HepG2 (cell line): ENCODE data around the gene NPTX2. TPM values are rescaled to one million over a fixed set of nuclear protein-coding genes. Genes with fewer than 3 reads are reported as not detected.

Experiments
- ATAC-seq: fragments of 200-7000 bp; cut with Tn5 transposase; 3 replicates; pipeline ENCODE4 v1.9.1; 2020; ENCODE audit warnings: mild to moderate bottlenecking, moderate library complexity
- BruUV-seq: library from RNA; stranded (reverse); fragments of 400-500 nt; replicated peaks from 2 replicates; lab custom pipeline; 2021; lab: Mats Ljungman, UMichigan
- CTCF ChIA-PET: fragments of 300-600 bp; formaldehyde crosslinking; extraction: SDS; loops from one replicate; lab custom pipeline; 2021; ENCODE audit warnings: low total read pairs, inconsistent platforms, low intra/inter-chr PET ratio; lab: Yijun Ruan, JAX
- POLR2A ChIA-PET: fragments of 350-600 bp; sonication (Branson Sonifier 250); formaldehyde crosslinking; loops from one replicate; lab custom pipeline; 2020; ENCODE audit warnings: antibody characterized with exemption, inconsistent platforms; lab: Yijun Ruan, JAX
- DNase-seq: peaks from one replicate; pipeline ENCODE4 v3.0.0-alpha.2; 2015; ENCODE audit warnings: low spot score
- FAIRE-seq: peaks from 3 replicates; lab custom pipeline; 2011; peaks lifted over from hg19 to GRCh38; lab: Jason Lieb, UNC
- H2AFZ ChIP-seq: one replicate; pipeline ENCODE4 v1.6.1; 2011; ENCODE audit warnings: low read length, inconsistent platforms
- H3K27ac ChIP-seq: fragments of 300-600 bp; 3 replicates; pipeline ENCODE4 v1.8.0; 2011; ENCODE audit warnings: mixed run types, mild to moderate bottlenecking, mixed read lengths, low read length, inconsistent platforms; ENCODE audit not compliant: insufficient read depth; ENCODE audit errors: extremely low read length
- H3K27me3 ChIP-seq, 2 experiments: fragments of 200-600 bp in 1 of 2; 2 replicates in 1 of 2; 3 replicates in 1 of 2; pipeline versions ENCODE4 v1.6.0 to v1.8.0; 2011; ENCODE audit warnings: low read length in 2 of 2, mild to moderate bottlenecking in 2 of 2, moderate library complexity in 2 of 2, inconsistent platforms in 1 of 2; ENCODE audit not compliant: insufficient read depth in 2 of 2, control insufficient read depth in 1 of 2
- H3K36me3 ChIP-seq, 2 experiments: fragments of 200-600 bp in 1 of 2; replicated peaks in 1 of 2; 2 replicates in 1 of 2; 3 replicates in 1 of 2; pipeline versions ENCODE4 v1.5.1 to v1.8.0; 2011; ENCODE audit warnings: low read length in 2 of 2, inconsistent platforms in 1 of 2; ENCODE audit not compliant: insufficient read depth in 2 of 2, control insufficient read depth in 1 of 2
- H3K4me1 ChIP-seq: 2 replicates; pipeline ENCODE4 v1.5.1; 2012; ENCODE audit warnings: low read length, inconsistent platforms; ENCODE audit not compliant: insufficient read depth
- H3K4me2 ChIP-seq: 2 replicates; pipeline ENCODE4 v1.6.0; 2011; ENCODE audit warnings: low read depth, low read length, inconsistent platforms
- H3K4me3 ChIP-seq, 3 experiments: fragments of 200-600 bp in 1 of 3; sonication (generic), shearing (Covaris generic) in 1 of 3; replicated peaks in 1 of 3; 2 replicates each; pipeline ENCODE4 v1.5.1; 2011 to 2016; ENCODE audit warnings: low read length in 3 of 3, inconsistent platforms in 2 of 3, low read depth in 2 of 3, mild to moderate bottlenecking in 2 of 3, control low read depth in 1 of 3, mixed read lengths in 1 of 3; ENCODE audit not compliant: insufficient read depth in 1 of 3
- H3K79me2 ChIP-seq: one replicate; pipeline ENCODE4 v1.6.1; 2011; ENCODE audit warnings: low read length, inconsistent platforms; ENCODE audit not compliant: insufficient read depth
- H3K9ac ChIP-seq: 2 replicates; pipeline ENCODE4 v1.6.0; 2011; ENCODE audit warnings: mild to moderate bottlenecking, low read depth, low read length, inconsistent platforms; ENCODE audit not compliant: insufficient read depth
- H3K9me3 ChIP-seq: 2 replicates; pipeline ENCODE4 v1.5.1; 2012; ENCODE audit warnings: mild to moderate bottlenecking, low read length
- H4K20me1 ChIP-seq: 2 replicates; pipeline ENCODE4 v1.6.0; 2011; ENCODE audit warnings: inconsistent platforms, mild to moderate bottlenecking, low read length, moderate library complexity; ENCODE audit not compliant: insufficient read depth
- BORCS8-MEF2B ChIP-seq: sonication (generic); formaldehyde crosslinking; IDR thresholded peaks from 2 replicates; pipeline ENCODE4 v1.8.0; 2022; ENCODE audit warnings: mild to moderate bottlenecking, missing genetic modification reagents
- ELF3 ChIP-seq: IDR thresholded peaks from 2 replicates; pipeline ENCODE4 v1.6.1; 2016; ENCODE audit warnings: missing genetic modification reagents, missing compliant biosample characterization
- ETV5 ChIP-seq: IDR thresholded peaks from 2 replicates; pipeline ENCODE4 v1.6.1; 2018; ENCODE audit warnings: missing biosample characterization, missing genetic modification reagents, inconsistent platforms, borderline replicate concordance
- FOXM1 ChIP-seq: sonication (generic); formaldehyde crosslinking; IDR thresholded peaks from 2 replicates; pipeline ENCODE4 v1.5.0; 2020; ENCODE audit warnings: missing genetic modification reagents
- GABPA ChIP-seq, 2 experiments: IDR thresholded peaks; 2 replicates each; pipeline ENCODE4 v1.6.1; 2011 to 2016; ENCODE audit warnings: low read depth in 2 of 2, low read length in 1 of 2, missing biosample characterization in 1 of 2, missing genetic modification characterization in 1 of 2
- HNF4A ChIP-seq: sonication (generic); formaldehyde crosslinking; IDR thresholded peaks from 2 replicates; pipeline ENCODE4 v1.4.0; 2020; ENCODE audit warnings: missing genetic modification reagents
- JUNB ChIP-seq: sonication (generic); formaldehyde crosslinking; IDR thresholded peaks from 2 replicates; pipeline ENCODE4 v1.8.0; 2022; ENCODE audit warnings: missing genetic modification reagents, mild to moderate bottlenecking, borderline replicate concordance
- KLF12 ChIP-seq: sonication (generic); formaldehyde crosslinking; IDR thresholded peaks from 2 replicates; pipeline ENCODE4 v1.4.0; 2020; ENCODE audit warnings: missing genetic modification reagents, borderline replicate concordance
- NFIB ChIP-seq: sonication (generic); formaldehyde crosslinking; IDR thresholded peaks from 2 replicates; pipeline ENCODE4 v1.9.0; 2021; ENCODE audit warnings: missing genetic modification reagents, mild to moderate bottlenecking, borderline replicate concordance
- NFRKB ChIP-seq: fragments of 450-650 bp; IDR thresholded peaks from 2 replicates; pipeline ENCODE4 v1.6.1; 2017
- PRPF4 ChIP-seq: fragments of 200-400 bp; formaldehyde crosslinking; IDR thresholded peaks from 2 replicates; pipeline ENCODE4 v1.6.1; 2016; ENCODE audit warnings: low read length, low read depth; ENCODE audit not compliant: poor library complexity, severe bottlenecking
- SALL1 ChIP-seq: sonication (generic); formaldehyde crosslinking; IDR thresholded peaks from 2 replicates; pipeline ENCODE4 v1.8.0; 2022; ENCODE audit warnings: mild to moderate bottlenecking, missing genetic modification reagents
- SMARCC2 ChIP-seq: fragments of 450-650 bp; IDR thresholded peaks from 2 replicates; pipeline ENCODE4 v1.6.1; 2017; ENCODE audit warnings: antibody characterized with exemption, mild to moderate bottlenecking
- TCF12 ChIP-seq, 2 experiments: fragments of 450-650 bp in 1 of 2; sonication (generic) in 1 of 2; formaldehyde crosslinking in 1 of 2; IDR thresholded peaks; 2 replicates each; pipeline versions ENCODE4 v1.6.1 to v1.8.0; 2017 to 2022; ENCODE audit warnings: antibody characterized with exemption in 1 of 2, mild to moderate bottlenecking in 1 of 2, missing genetic modification reagents in 1 of 2, moderate library complexity in 1 of 2
- TCF7 ChIP-seq: sonication (generic); IDR thresholded peaks from 2 replicates; pipeline ENCODE4 v1.6.1; 2016; ENCODE audit warnings: antibody characterized with exemption, low read depth
- ZNF430 ChIP-seq: sonication (generic); formaldehyde crosslinking; IDR thresholded peaks from 2 replicates; pipeline ENCODE4 v1.9.0; 2021; ENCODE audit warnings: mild to moderate bottlenecking, missing genetic modification reagents
- ZNF432 ChIP-seq: sonication (generic); formaldehyde crosslinking; IDR thresholded peaks from 2 replicates; pipeline ENCODE4 v1.5.0; 2020; ENCODE audit warnings: missing genetic modification reagents, mild to moderate bottlenecking, borderline replicate concordance
- ZNF709 ChIP-seq: sonication (generic); formaldehyde crosslinking; IDR thresholded peaks from 2 replicates; pipeline ENCODE4 v1.5.0; 2020; ENCODE audit warnings: mild to moderate bottlenecking, missing genetic modification reagents
- ZNF777 ChIP-seq: sonication (generic); formaldehyde crosslinking; IDR thresholded peaks from 2 replicates; pipeline ENCODE4 v1.4.0; 2020; ENCODE audit warnings: missing genetic modification reagents
- ZSCAN31 ChIP-seq: sonication (generic); formaldehyde crosslinking; IDR thresholded peaks from 2 replicates; pipeline ENCODE4 v1.5.0; 2020; ENCODE audit warnings: low read depth, mild to moderate bottlenecking, missing genetic modification reagents
- WGBS: methylation state at CpG from one replicate; pipeline ENCODE4 v1.1.6; 2017; ENCODE audit warnings: low lambda C conversion rate; 5-methylcytosine and 5-hydroxymethylcytosine counted together
- in situ Hi-C: cut with HindIII; loops from 2 replicates; pipeline ENCODE4 v1.10.0; 2017; ENCODE audit warnings: low pct_unique_long_range_greater_than_20kb; ENCODE audit not compliant: extremely low pct_ligation_motif_present
- intact Hi-C: fragments of 100-400 bp; cut with micrococcal nuclease; formaldehyde crosslinking; loops from one replicate; pipeline ENCODE4 v1.10.0; 2022; ENCODE audit not compliant: unreplicated experiment
- polyA plus RNA-seq, 8 experiments: library from polyadenylated mRNA; depleted of rRNA in 3 of 8; stranded (reverse) in 7 of 8; unstranded in 1 of 8; fragments of >200 nt; fragmentation: Illumina TruSeq in 4 of 8; extraction: Trizol in 4 of 8; gene quantifications; 2 replicates each; pipeline versions ENCODE4 v1.2.1 to v1.2.3, GENCODE V29; 2011 to 2016; ENCODE audit warnings: low read depth in 4 of 8, missing spikeins in 1 of 8, mixed read lengths in 1 of 8; ENCODE audit not compliant: insufficient read depth in 1 of 8
- total RNA-seq, 5 experiments: library from RNA; depleted of rRNA; stranded (reverse); fragments of >200 nt; fragmentation: Illumina TruSeq; extraction: Trizol; gene quantifications; 2 replicates each; pipeline ENCODE4 v1.2.3, GENCODE V29; 2016; ENCODE audit warnings: low read depth in 1 of 5

NPTX2 gene
- total and polyA plus RNA-seq, 2 of the 13 experiments (the other 11 are each of a cell fraction or from before 2014, with no cell fraction given) = not detected

DNA sequence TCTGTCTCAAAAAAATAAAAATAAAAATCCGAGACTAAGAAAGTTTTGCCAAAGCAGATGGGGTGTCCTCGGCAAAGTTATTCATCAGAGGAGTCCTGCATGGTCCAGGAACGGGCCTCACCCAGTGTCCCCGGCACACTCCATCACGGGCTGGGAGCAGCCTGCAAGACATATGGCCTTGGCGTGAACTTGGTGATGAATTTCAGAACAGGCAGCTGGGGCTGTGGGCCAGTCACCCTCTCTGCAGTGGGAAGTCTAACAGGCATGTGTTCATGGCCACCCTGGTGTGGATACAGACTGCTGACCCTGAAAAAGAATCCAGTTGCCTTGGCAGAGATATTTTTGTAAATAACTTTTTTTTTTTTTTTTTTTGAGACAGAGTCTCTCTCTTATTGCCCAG is 34.7 kb downstream of the NPTX2 start:
- intact Hi-C loops (no loop called here), in situ Hi-C loops (no loop called here)
- H4K20me1 ChIP-seq = no peaks in the 10 kb centered on the region
- no peak overlapping the region for H2AFZ ChIP-seq
- H3K27me3 ChIP-seq = peaks cover 0 to 11% of the 10 kb centered on the region in 2 experiments; a peak in 2 of 5 replicates
- ChIA-PET POLR2A (no interaction called here), CTCF (no interaction called here)
- TF ChIP-seq ZNF430 (CRISPR knock-in tag) = no peak
- TF ChIP-seq PRPF4 = no peak
- no peak for TF ChIP-seq BORCS8-MEF2B
- no peak for TF ChIP-seq JUNB (CRISPR knock-in tag)
- TF ChIP-seq FOXM1 (CRISPR knock-in tag) = no peak
- H3K9me3 ChIP-seq = no peaks in the 10 kb centered on the region
- no peak overlapping the region for H3K27ac ChIP-seq
- peaks cover 9% of the 10 kb centered on the region for H3K4me1 ChIP-seq
- 24% methylated on average over 6 of the region's 6 CpGs for WGBS
- H3K79me2 ChIP-seq = no peaks in the 10 kb centered on the region
- no TSS peak for BruUV-seq
- no peaks in the 10 kb centered on the region for H3K36me3 ChIP-seq
- no peak overlapping the region for H3K9ac ChIP-seq
- no peak for DNase-seq
- no peak overlapping the region for H3K4me3 ChIP-seq
- no peak overlapping the region for H3K4me2 ChIP-seq
- no peak for FAIRE-seq
- no peak for ATAC-seq

DNA sequence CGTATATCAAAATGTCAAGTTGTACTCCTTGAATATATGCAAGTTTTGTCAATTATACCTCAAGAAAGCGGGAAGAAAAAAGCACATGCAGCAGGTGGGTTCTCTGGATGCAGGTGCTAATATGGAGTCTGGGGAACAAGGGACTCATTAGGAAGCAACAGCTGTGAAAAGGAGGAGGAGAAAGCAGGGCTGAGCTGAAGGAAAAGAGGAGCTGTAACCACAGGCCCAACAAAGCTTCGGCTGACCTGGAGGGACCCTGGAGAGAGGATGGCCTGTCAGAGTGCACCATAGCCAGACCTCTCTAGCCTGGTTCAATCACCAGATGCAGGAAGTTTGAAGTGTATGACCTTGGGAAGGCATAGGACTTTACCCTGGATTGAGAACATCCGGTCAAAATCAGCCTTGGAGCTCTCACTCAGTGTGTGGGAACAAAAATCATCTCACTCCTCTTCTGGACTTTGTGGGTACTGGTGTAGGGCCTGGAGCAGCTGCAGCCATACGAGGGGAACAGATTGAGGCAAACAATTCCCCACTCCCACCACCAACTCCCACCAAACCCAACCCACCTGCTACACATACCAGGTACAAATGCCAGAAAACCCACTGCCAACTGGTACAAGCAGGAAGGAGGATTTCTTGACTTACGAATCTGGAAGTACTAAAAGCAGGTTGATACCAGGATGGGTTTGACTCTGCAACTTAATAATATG is 36.7 kb downstream of the NPTX2 start:
- BruUV-seq = no TSS peak
- Histone ChIP-seq H3K27me3 (peaks cover 0 to 6% of the 10 kb centered on the region in 2 experiments; a peak in 2 of 5 replicates), H4K20me1 (no peaks in the 10 kb centered on the region), H3K4me1 (peaks cover 9% of the 10 kb centered on the region), H3K9me3 (no peaks in the 10 kb centered on the region), H3K9ac (no peak overlapping the region), H2AFZ (no peak overlapping the region), H3K4me3 (no peak overlapping the region), H3K36me3 (no peaks in the 10 kb centered on the region), H3K4me2 (no peak overlapping the region; the same call in 1 of the 2 replicates), H3K27ac (no peak overlapping the region), H3K79me2 (no peaks in the 10 kb centered on the region)
- FAIRE-seq (no peak), ATAC-seq (peak; percentile 83), DNase-seq (peak; percentile 6)
- WGBS = 24% methylated on average over 6 of the region's 6 CpGs
- in situ Hi-C loops = no loop called here
- ChIA-PET CTCF (no interaction called here), POLR2A (no interaction called here)
- intact Hi-C loops = no loop called here
- no peak for TF ChIP-seq ZSCAN31 (CRISPR knock-in tag)
- TF ChIP-seq SALL1 (CRISPR knock-in tag) = peak; percentile 27; the same call in 1 of the 2 replicates
- peak; percentile 54; the same call in 1 of the 2 replicates for TF ChIP-seq ETV5
- TF ChIP-seq KLF12 (CRISPR knock-in tag) = no peak
- no peak for TF ChIP-seq ZNF432 (CRISPR knock-in tag)
- no peak for TF ChIP-seq ZNF709 (CRISPR knock-in tag)
- TF ChIP-seq GABPA (IDR thresholded peaks at IDR 0.05; ENCODE audit: low read depth, low read length) = no peak
- peak; percentile 79 for TF ChIP-seq GABPA (CRISPR knock-in tag; IDR thresholded peaks at IDR 0.05; ENCODE audit: low read depth)
- TF ChIP-seq ELF3 = peak; percentile 25; the same call in 1 of the 2 replicates
- TF ChIP-seq TCF12 (IDR thresholded peaks at IDR 0.05) = no peak
- TF ChIP-seq TCF12 (CRISPR knock-in tag; IDR thresholded peaks at IDR 0.05) = no peak
- no peak for TF ChIP-seq TCF7
- no peak for TF ChIP-seq ZNF777
- no peak for TF ChIP-seq NFIB (CRISPR knock-in tag)
- no peak for TF ChIP-seq NFRKB
- peak; percentile 39; the same call in 1 of the 2 replicates for TF ChIP-seq HNF4A
- TF ChIP-seq SMARCC2 = no peak
